BJ (cell line): ENCODE results near the gene TAF6. TPM values are rescaled to one million over a fixed set of nuclear protein-coding genes. Genes with fewer than 3 reads are reported as not detected.

Source experiments
- CTCF ChIA-PET: fragments of 350-600 bp; formaldehyde crosslinking; extraction: SDS; loops from one replicate; lab custom pipeline; 2021; ENCODE audit warnings: antibody characterized with exemption, inconsistent platforms; lab: Yijun Ruan, JAX
- POLR2A ChIA-PET: fragments of 300-600 bp; sonication (Branson Sonifier 250); formaldehyde crosslinking; extraction: SDS; loops from one replicate; lab custom pipeline; 2021; ENCODE audit warnings: antibody characterized with exemption; lab: Charles Lee
- DNase-seq: peaks from one replicate; pipeline ENCODE4 v3.0.0-alpha.2; 2011; ENCODE audit warnings: low read depth
- H3K27me3 ChIP-seq: 2 replicates; pipeline ENCODE4 v1.6.0; 2011; ENCODE audit warnings: low read length; ENCODE audit not compliant: control insufficient read depth, insufficient read depth
- H3K36me3 ChIP-seq: 2 replicates; pipeline ENCODE4 v1.5.1; 2011; ENCODE audit warnings: low read length; ENCODE audit not compliant: control insufficient read depth, insufficient read depth
- H3K4me3 ChIP-seq: 2 replicates; pipeline ENCODE4 v1.5.1; 2011; ENCODE audit warnings: low read depth, mild to moderate bottlenecking, control low read depth, low read length
- CTCF ChIP-seq: IDR thresholded peaks from 2 replicates; pipeline ENCODE4 v1.5.1; 2011; ENCODE audit warnings: low read depth, mild to moderate bottlenecking, control low read depth, inconsistent platforms, low read length, moderate library complexity; ENCODE audit not compliant: insufficient read depth
- polyA plus RNA-seq: library from polyadenylated mRNA; depleted of rRNA; stranded (reverse); fragments of >200 nt; gene quantifications from 2 replicates; pipeline ENCODE4 v1.2.3, GENCODE V29; 2011

TAF6 gene
- polyA plus RNA-seq, 1 experiment = 39.5 TPM

GRCh38 chr7:100100420-100101015, 18.6 kb downstream of the TAF6 start:
- TF ChIP-seq CTCF = no peak
- peak; percentile 80 for DNase-seq
- POLR2A ChIA-PET = interaction anchor here (0.6 to 0.9 kb wide), 5 partner anchors 12 to 792 kb away, joined by 3 to 17 read pairs (median 4); partner anchors contain the start of genes BUD31 and COPS6
- Histone ChIP-seq H3K36me3 (peaks cover 31% of the 10 kb centered on the region), H3K4me3 (peak overlapping the region; percentile 61), H3K27me3 (no peaks in the 10 kb centered on the region)
- CTCF ChIA-PET = interaction anchor here (0.7 to 2.3 kb wide), 7 partner anchors 8 to 121 kb away, joined by 3 to 6 read pairs (median 3); no protein-coding TSS in a partner anchor

DNA sequence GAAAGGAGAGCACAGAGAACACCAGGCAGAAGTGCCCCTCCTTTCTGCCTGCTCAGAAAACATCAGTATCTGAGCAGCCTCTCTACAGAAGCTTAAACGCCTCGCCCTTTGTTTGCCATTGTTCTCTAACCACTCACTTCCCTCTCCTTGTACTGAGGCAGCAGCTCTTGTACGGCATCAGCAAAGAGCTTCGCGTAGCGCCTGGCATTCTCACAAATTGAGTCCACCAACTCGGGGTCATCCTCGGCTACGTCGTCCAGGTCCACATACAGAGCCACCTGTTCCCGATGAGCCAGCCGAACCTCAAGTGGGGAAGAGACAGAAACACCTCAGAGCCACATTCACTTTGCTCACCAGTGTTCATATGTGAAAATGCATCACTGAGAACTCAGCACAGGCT, 19.7 kb downstream of the TAF6 start:
- DNase-seq = no peak
- Histone ChIP-seq H3K4me3 (peak overlapping the region; percentile 61), H3K27me3 (no peaks in the 10 kb centered on the region), H3K36me3 (peaks cover 30% of the 10 kb centered on the region)
- ChIA-PET POLR2A (no interaction called here), CTCF (interaction anchor here (0.7 to 1.2 kb wide), 2 partner anchors 10 to 11 kb away, joined by 3 to 6 read pairs; no protein-coding TSS in a partner anchor)
- no peak for TF ChIP-seq CTCF

- Histone ChIP-seq H3K36me3 (peaks cover 33% of the 10 kb centered on the region), H3K4me3 (no peak overlapping the region), H3K27me3 (no peaks in the 10 kb centered on the region)
- ChIA-PET CTCF (no interaction called here), POLR2A (no interaction called here)
- no peak for TF ChIP-seq CTCF
- DNase-seq = no peak
Measured at GRCh38 chr7:100098913-100099312, 20.2 kb downstream of the TAF6 start.

GRCh38 chr7:100095704-100096103, 23.5 kb downstream of the TAF6 start:
- DNase-seq = no peak
- POLR2A ChIA-PET = no interaction called here
- CTCF ChIA-PET = no interaction called here
- Histone ChIP-seq H3K27me3 (no peaks in the 10 kb centered on the region), H3K4me3 (no peak overlapping the region), H3K36me3 (peaks cover 60% of the 10 kb centered on the region)
- no peak for TF ChIP-seq CTCF

- Histone ChIP-seq H3K36me3 (peaks cover 64% of the 10 kb centered on the region), H3K27me3 (no peaks in the 10 kb centered on the region), H3K4me3 (no peak overlapping the region)
- ChIA-PET POLR2A (no interaction called here), CTCF (no interaction called here)
- TF ChIP-seq CTCF = no peak
- no peak for DNase-seq
Measured at GRCh38 chr7:100095289-100095688, 23.9 kb downstream of the TAF6 start.
